GM19043 (cell line): Measurements from ENCODE around the gene MTA3.

Experiments
- ATAC-seq: cut with Tn5 transposase; IDR thresholded peaks from one replicate; pipeline ENCODE4 v1.9.1; 2021; ENCODE audit warnings: low read depth; ENCODE audit not compliant: unreplicated experiment

MTA3 gene

DNA sequence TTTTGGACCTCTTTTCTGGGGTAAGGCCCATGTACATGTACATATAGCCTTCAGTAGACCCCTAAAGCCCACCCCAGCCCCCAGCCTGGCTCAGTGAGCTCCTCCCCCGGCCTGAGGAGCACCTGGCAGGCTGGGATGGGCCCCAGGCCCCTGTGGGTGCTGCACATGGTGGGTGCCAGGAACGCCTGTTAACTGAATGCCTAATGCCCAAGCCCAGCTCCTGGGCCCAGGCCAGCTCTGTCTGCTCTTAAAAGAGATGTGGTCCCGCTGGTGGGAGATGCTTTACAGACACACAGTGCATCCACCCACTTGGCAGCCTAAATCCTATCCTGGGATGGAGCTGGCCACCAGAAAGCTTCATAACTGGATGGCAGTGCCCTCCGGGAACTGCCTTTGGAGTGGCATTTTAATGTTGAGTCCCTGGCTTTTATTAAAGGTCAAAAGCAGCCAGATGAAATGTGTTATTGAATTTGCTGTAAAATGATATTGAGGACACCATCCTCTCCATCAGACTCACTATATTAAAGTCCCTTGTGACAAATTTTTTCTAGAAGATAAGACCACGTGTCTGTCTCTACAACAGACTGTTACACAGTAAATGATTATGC is 203.2 kb downstream of the MTA3 start:
- ATAC-seq = no peak

DNA sequence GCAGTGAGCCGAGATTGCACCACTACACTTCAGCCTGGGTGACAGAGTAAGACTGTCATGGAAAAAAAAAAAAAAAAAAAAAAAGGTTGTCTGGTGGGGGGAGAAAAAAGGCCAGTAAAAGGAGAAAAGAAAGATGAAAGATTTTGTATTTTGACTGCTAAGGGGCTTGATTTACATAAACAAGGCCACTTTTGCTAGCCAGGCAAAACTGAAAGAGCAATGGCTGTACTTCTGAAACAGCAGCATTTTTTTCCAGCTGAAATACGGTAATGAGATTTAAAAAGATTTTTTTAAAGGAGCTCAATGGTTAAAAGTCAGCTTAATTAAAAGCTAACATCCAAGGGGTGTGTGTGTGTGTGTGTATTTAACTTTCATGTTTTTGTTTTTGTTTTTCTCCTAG is 206.8 kb downstream of the MTA3 start:
- ATAC-seq = peak; percentile 51

DNA sequence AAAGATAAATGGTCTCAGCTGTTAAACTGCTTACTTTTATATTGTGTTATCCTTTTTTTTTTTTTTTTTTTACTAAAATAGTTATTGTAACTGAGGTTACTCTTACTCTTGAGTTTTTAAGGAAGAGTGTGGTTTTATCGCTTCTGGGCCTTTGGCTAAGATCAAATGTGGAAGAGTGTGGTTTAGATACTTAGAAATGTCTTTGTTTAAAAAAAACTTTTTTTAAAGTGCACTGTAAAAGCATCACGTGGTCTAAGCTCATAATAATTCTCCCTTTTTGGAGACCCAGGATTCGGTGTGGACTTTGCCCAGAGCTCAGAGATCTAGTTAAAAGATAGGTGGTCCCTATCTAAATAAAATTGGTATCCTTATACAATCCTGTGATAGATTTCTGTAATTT is 207.4 kb downstream of the MTA3 start:
- ATAC-seq = no peak

DNA sequence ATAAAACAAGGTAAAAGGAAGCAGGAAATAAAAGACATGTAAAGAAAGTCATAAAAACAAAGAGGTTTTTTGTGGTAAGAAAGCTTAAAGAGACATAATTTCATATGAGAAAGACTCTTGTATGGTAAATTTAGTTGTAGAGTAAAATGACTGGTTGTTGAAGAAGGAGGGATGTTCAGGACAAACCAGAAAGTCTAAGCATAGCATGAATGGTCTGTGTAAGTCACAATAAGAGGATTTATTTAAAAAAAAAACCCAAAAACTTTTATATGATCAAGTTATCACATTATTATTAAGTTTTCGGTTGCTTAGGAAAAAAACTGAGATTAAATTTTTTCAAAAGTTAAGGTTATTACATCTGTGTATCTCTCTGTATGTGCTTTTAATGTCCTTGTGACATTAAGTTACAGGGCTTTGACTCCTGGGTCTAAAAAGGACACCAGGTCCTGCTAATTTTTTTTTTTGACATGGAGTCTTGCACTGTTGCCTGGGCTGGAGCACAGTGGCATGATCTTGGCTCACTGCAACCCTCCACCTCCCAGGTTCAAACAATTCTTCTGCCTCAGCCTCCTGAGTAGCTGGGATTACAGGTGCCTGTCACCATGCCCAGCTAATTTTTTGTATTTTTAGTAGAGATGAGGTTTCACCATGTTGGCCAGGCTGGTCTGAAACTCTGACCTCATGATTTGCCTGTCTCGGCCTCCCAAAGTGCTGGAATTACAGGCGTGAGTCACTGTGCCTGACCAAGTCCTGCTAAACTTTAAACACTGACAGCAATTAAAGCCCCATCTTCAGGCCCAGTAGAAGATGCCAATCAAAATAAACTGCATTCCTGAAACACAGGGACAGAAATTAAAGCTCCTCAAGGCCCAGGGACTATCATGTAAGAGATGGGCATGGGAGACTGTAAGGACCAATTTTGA is 209.7 kb downstream of the MTA3 start:
- ATAC-seq = no peak

DNA sequence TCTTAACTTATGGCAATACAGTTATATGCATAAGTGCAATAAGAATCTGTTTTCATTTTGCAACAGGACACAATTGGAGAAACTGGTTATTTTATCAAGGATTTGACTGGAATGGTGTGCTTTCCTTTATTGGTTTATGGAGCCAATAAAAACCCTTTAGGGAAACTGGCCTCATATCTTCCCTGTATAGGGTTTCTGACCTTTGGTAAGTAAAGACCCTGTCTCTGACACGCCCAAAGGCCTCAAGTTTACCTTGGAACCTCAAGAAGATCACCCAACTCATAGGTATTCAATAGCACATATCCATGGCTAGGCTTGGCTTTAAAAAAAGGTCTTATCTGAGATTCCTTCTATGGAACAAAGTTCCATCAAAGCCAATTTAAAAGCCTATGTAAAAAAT is 212.7 kb downstream of the MTA3 start:
- no peak for ATAC-seq

DNA sequence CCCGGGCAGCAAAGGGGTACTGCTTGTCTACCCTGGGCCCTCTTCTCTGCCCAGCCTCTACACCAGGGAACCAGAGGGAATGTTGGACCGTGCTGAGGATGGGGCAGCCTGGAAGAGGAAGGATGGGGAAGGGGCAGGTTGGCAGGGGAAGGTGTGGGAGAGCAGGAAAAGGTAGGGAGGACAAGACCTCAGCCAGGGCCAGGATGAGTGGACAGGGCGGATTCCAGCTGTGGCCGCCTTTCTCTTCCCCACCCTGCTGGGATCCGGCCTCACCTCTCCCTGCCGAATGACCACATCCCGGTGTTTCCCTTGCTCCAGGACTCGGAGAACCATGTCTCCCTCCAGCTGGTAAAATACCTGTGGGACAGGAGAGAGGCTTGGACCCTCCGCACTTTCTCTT is 215.1 kb downstream of the MTA3 start:
- ATAC-seq = no peak

DNA sequence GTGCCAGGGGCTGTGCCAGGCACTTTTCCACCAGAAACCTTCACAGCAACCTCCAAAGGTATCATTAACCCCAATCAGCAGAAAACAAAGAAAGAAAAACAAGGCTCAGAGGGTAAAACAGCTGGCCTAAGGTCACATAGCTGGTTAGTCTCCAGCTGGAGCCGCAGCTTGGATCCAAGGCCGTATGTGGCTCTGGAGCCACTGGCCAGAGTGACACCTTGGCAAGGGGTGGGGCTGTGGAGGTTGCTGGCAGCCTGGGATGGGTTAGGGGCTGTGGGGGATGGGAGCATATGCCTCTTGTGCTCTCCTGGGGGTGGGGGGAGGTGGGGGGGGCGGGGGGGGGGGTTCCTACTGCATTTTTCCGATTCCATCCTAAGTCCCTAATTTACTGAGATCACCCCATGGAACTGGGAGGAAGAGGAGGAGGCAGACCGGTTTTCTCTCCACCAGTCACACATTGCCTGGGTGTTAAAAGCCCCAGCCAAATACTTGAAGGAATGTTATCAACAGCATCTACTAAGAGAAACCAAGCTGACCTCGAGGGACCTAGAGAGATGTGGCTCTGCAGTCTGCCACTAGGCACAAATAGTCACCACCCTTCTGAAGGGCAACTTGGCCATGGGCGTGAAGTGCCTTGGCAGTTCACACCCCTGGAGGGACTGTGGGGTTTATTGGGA is 215.9 kb downstream of the MTA3 start:
- no peak for ATAC-seq

DNA sequence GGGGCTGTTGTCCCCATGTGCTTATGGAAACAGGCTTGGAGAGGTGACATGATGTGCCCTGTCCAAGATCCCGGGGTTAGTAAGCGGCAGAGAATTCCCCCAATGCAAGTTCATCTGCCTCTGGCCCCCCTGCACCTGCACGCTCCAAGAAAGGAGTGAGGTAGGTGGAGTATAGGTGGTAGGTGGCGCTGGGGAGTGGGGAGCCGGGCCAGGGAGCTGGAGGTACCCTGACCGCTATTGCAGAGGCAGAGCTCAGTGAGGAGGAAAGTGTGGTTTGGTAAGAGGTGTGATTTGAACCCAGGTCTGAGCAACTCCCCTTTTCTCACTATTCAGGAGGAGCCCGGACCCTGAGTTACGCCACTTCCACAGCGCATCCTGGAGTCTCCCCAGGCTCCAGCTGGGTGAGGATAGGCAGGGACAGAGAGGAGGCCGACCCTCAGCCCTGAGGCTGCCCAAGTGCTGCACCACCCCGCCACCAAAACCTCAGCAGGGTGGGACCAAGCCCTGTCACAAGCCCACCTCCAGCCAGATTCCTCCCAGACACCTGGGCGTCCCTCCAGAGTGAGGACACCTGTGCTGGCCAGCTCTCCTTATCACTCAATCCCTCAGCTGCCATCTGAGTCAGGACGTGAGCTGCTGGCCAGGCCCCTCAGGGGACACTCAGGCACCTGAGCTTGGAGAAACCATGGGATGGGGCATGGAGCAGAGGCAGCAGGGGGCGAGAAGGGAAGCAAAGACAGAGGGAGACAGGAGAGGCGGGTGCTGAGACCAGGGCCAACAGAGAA is 218.3 kb downstream of the MTA3 start:
- no peak for ATAC-seq

DNA sequence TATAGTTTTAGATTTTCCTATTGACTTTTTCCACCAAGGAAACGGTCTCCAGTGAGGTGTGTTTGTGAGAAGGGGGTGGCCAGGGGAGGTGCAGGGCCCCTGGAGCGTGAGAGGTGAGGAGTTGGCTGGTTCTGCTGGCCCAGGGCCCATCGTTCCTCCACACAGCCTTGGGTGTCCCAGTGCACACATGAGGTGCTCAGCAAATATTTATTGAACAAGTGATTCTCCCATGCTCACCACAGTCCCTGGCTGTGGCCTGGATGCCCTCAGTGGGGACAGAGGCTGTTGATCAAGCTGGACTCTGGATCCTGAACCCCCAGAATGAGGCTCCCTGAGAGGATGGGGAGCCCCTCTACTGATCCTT is 219.0 kb downstream of the MTA3 start:
- ATAC-seq = no peak

DNA sequence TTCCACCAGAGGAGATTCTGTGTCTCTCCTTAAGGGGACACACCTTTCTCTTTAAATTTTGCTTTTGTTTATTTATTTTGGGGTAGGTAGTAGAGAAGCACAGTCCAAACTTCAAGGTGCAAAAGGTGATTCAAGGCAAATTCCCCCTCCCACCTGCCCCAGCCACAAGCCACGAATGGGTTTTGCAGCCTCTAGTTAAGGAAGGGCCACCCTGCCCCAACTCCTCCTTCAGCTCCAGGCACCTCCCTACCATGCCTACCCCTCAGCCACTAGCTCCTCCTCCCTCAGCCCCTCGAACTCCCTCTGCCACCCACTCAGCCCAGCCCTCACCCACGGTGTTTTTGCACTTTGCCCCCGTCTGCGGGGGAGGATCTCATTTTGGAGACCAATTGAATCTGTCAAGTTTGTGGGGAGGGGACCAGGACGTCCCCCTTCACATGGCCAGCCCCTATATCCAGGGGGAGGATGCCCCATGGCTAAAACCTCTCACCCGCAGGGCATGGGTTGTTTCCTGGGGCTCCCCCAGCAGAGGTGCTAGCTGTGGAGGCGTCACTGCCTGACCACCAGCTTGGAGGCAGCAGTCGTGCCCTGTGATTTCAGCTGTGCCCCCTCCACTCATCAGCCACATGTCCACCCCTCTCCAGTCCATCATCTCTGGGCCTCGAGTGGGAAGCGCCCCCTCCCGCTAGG is 219.5 kb downstream of the MTA3 start:
- no peak for ATAC-seq

DNA sequence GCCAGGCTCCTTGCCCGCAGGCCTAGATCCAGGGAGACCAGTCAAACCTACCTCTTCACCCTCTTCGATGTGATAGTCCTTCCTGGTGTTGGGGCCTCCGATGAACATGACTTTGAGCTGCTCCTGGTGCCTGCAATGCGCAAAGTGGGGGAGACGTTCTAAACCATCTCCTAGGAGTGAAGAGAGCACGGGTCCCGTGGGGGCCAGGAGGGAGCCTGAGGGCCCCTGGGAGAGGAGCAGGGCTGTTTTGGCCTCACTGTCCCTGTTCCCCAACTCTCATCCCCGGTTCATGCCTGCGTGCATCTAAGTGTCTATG is 220.0 kb downstream of the MTA3 start:
- ATAC-seq = no peak

DNA sequence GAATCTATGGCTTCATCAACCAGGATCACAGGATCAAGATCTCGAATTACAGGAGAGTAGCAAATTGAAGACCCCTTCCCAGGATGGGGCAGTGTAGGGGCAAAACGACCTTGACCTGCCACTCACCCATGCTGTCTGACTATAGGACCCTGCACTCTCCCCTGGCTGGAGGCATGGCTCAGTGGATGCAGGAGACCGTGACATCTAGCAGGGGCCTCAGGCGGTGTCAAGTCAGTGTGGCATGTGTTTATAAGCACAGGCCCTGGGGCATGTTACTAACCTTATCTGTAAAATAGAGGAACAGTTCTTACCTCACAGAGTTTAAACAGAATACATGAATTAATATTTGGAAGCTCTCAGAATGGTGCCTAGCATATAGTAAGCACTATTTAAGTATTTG is 220.4 kb downstream of the MTA3 start:
- no peak for ATAC-seq

DNA sequence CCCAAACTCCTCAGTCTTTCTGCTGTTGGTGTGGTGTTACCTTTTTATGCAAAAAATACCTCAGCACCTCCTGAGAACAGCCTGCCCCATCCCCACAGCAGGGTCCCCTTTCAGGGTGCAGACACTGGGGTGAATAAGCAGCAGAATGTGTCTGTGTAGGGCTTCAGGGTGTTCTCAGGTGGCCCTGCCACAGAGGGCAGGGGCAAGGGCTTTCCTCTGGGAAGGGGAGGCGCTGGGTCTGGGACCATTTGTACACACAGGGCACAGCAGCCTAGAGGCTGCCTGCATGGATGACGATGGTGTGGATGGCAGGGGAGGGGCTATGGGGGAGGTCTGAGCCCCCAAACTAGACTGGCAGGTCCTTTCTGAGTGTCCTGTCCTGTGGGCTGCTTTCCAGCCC is 221.3 kb downstream of the MTA3 start:
- ATAC-seq = no peak

DNA sequence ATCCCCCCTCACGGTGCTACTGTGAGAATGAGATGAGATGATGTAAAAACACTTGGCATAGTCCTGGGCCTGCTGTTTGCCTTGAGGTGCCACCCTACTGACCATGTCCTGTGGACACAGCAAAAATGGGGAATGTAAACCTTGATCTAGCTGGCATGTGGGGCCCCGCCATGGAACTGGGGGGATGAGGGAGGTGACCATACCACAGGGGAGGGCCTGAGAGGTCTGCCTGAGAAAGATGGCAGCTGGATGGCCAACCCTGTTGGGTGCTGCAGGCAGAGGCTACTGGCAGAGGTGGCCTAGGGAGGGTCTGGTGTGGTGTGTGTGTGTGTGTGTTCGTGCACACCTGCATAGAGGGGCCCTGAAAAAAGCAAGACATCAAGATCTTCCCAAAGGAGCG is 223.2 kb downstream of the MTA3 start:
- ATAC-seq = no peak

DNA sequence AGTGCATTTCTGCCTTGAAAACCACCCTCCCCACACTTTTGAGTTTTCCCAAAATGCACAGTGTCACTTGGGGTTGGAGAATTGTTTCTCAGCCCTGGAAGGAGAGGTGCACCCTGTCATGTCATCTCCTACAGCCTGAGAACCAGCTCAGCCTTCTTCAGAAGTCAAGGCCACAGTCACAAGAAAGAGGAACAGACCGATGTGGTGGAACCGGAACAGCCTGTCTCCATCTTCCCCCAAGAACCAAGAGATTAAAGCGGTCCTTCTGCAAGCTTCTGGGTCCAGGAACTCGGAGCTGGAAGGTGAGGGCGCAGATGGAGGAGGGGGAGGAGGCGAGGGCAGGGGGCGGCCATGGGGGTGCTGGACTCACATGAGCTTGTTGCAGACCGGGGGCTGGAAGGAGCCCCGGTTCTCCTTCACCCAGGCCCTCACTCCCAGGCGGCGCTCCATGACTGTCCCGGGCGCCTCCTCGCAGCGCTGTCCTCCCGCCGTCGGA is 223.7 kb downstream of the MTA3 start:
- no peak for ATAC-seq

DNA sequence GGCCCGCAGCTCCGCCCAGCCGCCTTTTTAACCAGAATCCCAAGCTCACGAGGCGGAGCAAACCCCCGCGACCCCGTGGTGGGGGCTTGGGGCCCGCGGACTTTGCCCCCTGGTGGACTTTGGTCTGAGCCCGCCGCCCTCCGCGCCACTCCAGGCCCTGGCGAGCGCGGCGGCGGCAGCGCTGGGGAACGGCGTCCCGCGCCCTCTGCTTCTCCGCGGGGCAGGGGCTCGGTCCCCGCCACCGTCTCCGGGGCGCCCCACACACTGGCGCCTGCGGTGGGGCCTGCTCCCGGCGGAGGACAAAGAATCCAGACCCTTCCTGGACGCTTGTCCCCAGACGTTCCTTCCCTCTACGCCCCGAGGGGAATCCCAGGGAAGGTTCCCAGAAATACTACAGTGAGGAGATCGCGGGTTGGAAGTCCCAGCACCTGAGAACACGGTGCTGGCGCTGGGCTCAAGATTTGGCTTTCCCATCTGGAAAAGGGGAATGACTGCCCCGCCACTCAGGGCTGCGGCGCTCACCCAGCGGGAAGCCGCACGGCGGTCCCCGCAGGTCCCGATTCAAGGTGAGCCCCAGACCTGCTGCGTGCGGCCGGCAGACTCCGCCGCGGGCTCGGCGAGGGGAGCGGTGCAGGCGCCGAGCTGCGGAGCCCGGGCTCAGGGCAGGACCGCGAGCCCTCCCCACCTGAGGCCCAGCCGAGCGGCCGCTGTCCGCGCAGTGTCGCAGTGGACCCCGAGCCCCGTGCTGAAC is 224.3 kb downstream of the MTA3 start, which contains the start of gene HAAO:
HAAO (minus strand) TSS at position 1 of the 751 bp plus-strand sequence. CDS start 47 bp downstream, outside the sequence.
- no peak for ATAC-seq

DNA sequence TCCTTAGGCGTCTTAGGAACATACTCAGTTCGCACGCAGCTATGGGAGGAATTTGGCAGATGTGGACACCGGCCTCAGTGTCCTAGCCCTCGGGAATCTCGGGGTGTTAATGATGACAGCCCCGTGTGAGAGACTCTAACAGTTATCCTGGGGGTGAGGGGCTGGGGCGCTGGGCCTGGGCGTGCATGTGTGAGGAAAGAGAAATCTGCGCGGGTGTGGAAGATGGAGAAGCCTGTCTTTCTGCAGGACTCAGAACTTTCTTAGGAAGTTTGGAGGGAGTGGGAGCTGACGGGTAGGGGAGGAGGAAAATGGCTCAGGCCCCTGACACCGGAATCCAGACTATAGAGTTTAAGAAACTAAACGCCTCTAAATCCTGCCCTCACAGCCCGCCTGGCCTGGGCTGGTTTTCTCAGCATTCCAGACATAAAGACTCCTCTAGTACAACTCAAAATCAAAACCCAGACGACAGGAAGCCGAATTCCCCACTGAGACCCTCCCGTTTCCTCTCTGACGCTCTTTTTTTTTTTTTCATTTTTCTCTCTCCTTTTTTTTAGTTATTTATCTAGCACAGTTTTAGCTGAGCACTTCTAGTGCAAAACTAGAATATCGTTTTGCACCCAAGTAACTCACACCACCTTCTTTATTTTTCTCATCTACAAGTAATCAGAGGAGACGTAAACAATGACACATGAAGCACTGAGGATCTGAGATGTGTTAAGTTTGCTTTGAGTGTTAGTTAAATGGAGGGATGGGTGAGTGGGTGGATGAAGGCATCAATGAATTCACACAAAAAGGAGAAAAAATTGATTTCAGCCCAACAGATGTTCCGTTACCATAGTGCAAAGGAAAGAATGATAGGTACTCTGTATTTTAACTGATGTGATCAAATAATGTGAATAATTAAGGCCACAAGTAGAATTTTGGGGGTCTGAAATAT is 225.2 kb downstream of the MTA3 start:
- ATAC-seq = no peak

DNA sequence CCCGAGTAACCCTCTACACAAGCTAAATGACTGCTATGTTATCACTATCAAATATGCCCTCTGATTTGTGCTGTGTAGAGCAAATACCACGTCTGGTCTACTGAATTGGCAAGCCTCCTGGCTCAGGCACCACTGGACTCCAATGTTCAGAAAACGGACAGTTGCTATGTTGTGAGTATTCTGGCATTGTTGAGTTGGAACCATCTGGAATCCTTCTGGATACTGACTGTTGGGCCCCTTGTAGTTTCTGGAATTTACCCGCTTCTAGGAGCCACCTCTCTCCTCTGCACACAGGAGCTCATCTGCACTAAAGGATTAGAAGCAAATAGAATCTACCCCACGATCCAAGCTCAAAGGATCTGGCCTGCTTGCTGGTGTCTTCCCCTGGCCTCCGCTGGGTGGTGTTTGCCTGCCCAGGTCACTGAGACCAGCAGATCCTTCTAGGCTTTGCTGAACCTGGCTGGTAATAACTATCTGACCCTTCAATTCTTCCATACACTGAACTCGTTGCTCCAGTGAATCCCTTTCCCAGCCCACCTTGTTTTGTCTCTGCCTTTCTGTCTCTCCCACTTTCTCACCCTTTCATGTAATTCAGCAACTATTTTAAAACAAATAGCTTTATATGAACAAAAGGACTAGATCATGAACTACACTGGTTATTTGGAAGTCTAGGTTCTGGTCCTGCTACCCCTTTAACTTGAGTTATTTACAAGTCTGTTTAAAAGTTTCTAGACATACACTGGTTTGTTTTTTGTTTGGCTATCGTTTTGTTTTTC is 226.0 kb downstream of the MTA3 start:
- no peak for ATAC-seq
